ENCODE data around the gene MET.
"Not testable (repeated sequence)": the region's sequence is repeated elsewhere in the genome, so short reads cannot be mapped to it uniquely, and the experiment has no call there.

MET gene

GRCh38 chr7:116698930-116699721, 27.1 kb downstream of the MET start:
- DNase-seq = no peak

- DNase-seq = no peak
Measured at GRCh38 chr7:116699722-116700120, 27.7 kb downstream of the MET start.

- no peak for DNase-seq
Measured at GRCh38 chr7:116702046-116702785, 30.2 kb downstream of the MET start.

DNA sequence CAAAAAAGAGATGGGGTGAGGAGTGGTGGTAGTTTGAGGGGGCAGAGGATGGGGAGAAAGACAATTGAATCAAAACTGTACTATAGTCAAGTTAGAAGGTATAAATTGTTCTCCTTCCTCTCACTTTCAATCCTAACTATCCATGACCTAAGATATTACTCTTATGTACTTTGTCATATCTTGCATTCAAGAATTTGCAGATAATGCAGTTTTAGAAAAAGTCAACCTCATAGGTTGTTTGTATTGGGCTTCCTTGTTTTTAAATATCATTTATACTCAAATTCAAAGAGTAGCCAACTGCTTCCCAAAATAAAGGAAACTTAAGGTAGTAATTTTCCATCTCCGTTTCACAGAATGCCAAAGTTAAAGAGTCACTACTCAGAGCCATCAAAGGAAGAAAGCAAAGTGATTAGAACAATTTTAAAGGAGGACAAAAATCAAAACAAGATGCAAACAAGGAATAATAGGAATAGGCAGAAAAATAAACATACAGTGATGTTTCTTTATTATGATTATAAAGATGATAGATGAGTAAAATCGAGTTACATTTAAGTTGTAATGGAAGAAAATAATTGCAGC, 32.7 kb downstream of the MET start:
- DNase-seq = no peak

DNA sequence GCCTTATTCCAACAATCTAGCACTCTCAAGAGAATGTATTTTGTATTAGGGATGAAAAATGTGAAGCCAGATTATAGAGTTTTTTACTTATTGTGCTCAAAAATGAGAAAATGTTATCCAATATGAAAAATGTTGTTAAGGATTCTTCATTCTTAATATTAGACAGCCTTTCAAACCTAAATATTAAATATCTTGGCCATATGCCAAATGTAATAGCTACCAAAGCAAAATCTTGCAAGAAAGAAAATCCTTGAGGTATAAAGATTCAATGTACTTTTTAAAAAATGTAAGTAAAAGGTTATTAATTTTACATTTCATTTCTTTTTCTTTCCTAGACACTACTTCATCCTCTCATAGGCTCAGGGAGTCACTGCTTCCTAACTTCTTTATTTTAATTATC, 33.4 kb downstream of the MET start:
- DNase-seq = no peak

- DNase-seq = no peak
Measured at GRCh38 chr7:116706668-116707126, 34.7 kb downstream of the MET start.

- DNase-seq = no peak
Measured at GRCh38 chr7:116707289-116707688, 35.3 kb downstream of the MET start.

DNA sequence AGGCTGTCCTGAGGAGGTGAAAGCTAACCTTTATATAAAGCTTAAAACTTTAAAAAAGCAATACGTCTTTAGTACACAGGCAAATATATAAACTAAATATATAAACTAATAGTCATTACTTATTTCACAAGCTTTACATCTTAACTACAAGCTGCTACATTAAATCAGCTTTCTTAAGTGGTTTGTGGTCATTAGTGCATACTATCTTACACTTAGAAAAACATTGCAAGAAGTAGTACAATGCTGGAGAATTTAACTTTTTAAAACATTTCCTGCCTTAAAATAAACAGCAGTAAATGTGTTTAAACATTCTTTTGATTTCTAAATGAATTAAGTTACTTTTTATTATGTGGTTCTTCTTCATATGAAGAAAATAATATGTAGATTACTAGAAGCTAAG, 36.3 kb downstream of the MET start:
- DNase-seq = no peak

DNA sequence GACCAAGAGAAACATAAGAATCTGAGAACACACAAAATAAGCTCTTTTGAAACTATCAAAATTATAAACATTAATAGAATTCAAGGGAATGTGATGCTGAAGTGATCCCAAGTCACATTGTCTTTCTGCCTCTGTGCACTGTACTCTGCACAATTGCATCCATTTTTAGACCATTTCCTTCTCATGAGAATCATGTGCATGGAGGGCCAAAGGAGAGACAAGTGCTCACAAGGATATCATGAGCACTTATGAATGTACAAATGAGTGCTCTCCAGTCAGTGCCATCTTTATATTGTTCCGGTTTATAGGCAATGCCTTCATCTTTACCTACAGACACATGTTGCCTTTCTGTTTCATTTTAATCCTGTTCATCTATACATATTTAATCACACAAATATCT, 36.9 kb downstream of the MET start:
- DNase-seq = no peak

DNA sequence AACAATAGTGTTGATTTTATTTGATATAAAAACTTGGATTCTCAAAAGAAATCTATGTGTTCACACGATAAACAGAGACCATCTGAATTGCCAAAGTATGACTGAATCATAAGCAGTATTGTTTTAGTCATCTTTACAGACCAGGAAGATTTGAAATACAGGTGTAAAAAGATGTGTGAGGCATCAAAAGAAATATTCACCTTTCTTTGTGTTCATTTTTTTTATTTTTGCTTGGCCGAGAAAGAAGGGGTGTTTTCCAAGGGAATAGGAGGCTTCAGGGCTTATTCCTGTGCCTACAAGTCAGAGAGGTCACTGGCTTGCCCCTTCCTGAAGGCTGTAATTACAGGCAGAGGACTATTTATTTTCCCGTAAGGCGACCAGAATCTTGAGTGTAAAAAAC, 37.3 kb downstream of the MET start:
- no peak for DNase-seq

DNA sequence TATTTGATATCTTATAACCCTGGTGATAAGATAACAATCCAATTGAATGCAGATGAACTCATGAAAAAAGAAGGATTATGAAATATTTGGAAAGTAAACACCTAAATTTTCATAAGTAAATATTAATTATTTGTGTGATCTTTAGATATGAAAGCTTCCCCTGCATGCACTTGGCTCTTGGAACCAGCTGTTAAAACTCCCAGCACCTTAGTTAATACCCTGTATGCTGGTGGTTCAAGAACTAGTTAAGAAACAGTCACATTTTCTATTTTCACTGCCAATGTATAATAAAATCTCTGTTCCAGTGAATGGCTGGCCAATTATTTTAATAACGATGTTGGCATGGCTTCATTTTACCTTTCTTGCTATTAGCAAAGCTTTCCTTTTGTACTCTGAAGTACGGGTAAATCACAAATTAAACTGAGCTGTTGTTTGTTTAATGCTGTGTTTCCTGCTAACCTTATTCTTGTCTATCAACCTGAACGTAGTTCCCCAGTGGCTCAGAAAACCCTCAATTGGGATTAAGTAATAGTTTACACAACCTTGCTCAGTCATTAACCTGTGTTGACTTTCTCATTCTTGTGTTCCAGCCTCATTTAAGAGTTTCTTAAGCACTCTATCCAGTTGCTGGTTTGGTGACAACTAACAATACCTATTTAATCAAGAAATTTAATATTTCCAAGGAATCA, 38.9 kb downstream of the MET start:
- DNase-seq = peak; percentile 79

GRCh38 chr7:116711790-116712189, 39.8 kb downstream of the MET start:
- DNase-seq = no peak

DNA sequence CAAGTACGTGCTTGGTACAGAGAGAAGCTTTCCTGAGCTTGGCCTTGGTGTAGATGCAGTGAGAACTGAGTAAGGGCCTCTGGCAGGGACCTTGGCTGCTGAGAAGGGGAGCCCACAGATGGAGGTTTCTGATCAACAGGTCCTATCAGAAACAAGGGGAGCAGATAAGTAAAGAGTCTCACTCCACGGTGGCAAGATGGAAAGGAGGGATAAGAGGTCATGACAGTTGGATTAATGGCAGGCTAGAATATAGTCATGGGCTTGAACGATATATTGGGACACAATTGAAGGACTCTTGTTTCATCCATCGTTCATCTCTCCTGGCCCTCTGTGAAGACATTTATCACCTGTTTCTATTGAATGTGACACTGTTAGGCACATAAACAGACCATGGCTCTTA, 41.5 kb downstream of the MET start:
- DNase-seq = no peak

GRCh38 chr7:116713918-116714317, 41.9 kb downstream of the MET start:
- no peak for DNase-seq

DNA sequence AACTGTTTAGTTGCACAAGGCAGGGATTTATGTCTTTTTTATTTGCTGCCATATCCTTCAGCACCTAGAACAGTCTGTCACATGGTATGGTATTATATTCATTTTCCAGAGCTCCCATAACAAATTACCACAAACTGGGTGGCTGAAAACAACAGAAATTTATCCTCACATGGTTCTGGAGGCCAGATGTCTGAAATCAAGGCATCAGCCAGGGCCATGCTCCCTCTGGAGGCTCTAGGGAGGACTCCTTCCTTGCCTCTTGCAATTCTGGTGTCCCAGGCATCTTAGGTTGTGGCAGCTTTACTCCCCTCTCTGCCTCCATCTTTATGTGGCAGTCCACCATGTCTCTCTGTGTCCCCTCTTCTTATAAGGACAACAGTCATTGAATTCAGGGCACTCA, 43.1 kb downstream of the MET start:
- DNase-seq = no peak

- no peak for DNase-seq
Measured at GRCh38 chr7:116717137-116717536, 45.1 kb downstream of the MET start.

GRCh38 chr7:116723959-116724529, 52.0 kb downstream of the MET start:
- DNase-seq = not testable (repeated sequence)

DNA sequence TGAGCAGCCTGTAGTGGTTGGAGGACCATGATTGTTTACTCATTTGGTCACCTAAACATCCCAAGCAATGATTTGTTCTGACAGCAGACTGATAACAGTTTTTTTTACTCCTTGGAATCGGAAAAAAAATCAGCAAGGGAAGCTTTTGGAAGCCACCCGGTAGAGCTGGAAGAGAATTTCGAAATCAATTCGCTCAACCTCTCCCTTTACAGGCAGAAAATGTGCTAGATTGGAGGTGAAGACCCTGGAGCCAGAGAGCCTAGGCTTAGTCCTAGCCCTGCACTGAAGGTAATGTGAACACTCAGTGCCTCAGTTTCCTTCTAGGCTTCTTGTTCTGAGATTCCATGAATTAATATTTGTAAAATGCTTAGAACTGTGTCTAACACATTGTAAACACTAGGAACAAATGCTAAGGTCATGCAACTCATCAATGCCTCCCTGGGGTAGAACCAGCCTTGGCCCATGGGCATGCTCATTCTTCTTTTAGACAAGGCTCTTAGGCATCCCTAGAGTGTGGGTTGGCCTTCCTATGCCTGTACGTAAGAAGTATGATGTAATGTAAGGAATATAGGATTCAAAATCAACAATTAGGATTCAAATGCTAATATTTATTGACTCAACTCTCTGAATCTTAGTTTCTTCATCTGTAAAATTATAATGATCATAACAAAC, 52.7 kb downstream of the MET start:
- DNase-seq = no peak

- no peak for DNase-seq
Measured at GRCh38 chr7:116726149-116726548, 54.2 kb downstream of the MET start.

- DNase-seq = no peak
Measured at GRCh38 chr7:116726713-116727431, 54.9 kb downstream of the MET start.

- DNase-seq = no peak
Measured at GRCh38 chr7:116727432-116728009, 55.5 kb downstream of the MET start.

Measured in NCI-H2029 treated with DMSO at 0.1 percent for 48 hours (cell line).